ENCODE results near the gene SYTL3.

GRCh38 chr6:158642097-158642601, 7.7 kb upstream of the SYTL3 start:
- TF ChIP-seq RAD21 (IDR thresholded peaks at IDR 0.05; ENCODE audit: low read length) = no peak
- TF ChIP-seq FOXM1 (IDR thresholded peaks at IDR 0.05; ENCODE audit: low read depth) = no peak
